Osteoblast (primary cell): ENCODE measurements around the gene AHI1. TPM values are rescaled to one million over a fixed set of nuclear protein-coding genes. Genes with fewer than 3 reads are reported as not detected.

Source experiments
- DNase-seq: peaks from one replicate; pipeline ENCODE4 v3.0.0; 2011; ENCODE audit warnings: low spot score, mixed read lengths; ENCODE audit not compliant: insufficient read length; ENCODE audit errors: missing footprints
- H2AFZ ChIP-seq: 2 replicates; pipeline ENCODE4 v1.6.0; 2011; ENCODE audit warnings: mild to moderate bottlenecking, low read length
- H3K27ac ChIP-seq: 2 replicates; pipeline ENCODE4 v1.5.1; 2011; ENCODE audit warnings: mild to moderate bottlenecking, low read depth, low read length, moderate library complexity
- H3K27me3 ChIP-seq: 2 replicates; pipeline ENCODE4 v1.6.0; 2012; ENCODE audit warnings: mild to moderate bottlenecking, control low read depth, inconsistent platforms, low read length, moderate library complexity; ENCODE audit not compliant: insufficient read depth
- H3K36me3 ChIP-seq: 2 replicates; pipeline ENCODE4 v1.5.1; 2011; ENCODE audit warnings: mild to moderate bottlenecking, low read length, control low read depth, moderate library complexity; ENCODE audit not compliant: insufficient read depth
- H3K4me1 ChIP-seq: 2 replicates; pipeline ENCODE4 v1.5.1; 2011; ENCODE audit warnings: mild to moderate bottlenecking, low read length, control low read depth, moderate library complexity; ENCODE audit not compliant: insufficient read depth
- H3K4me2 ChIP-seq: 2 replicates; pipeline ENCODE4 v1.6.0; 2011; ENCODE audit warnings: mild to moderate bottlenecking, low read length; ENCODE audit not compliant: insufficient read depth
- H3K4me3 ChIP-seq: fragments of 200-600 bp; sonication (generic); 3 replicates; pipeline ENCODE4 v1.5.1; 2012; ENCODE audit warnings: mild to moderate bottlenecking, low read length, inconsistent platforms; ENCODE audit not compliant: insufficient read depth
- H3K79me2 ChIP-seq: 2 replicates; pipeline ENCODE4 v1.6.0; 2012; ENCODE audit warnings: mild to moderate bottlenecking, low read length, control low read depth, inconsistent platforms; ENCODE audit not compliant: insufficient read depth
- H3K9me3 ChIP-seq: 2 replicates; pipeline ENCODE4 v1.5.1; 2011; ENCODE audit warnings: low read depth, low read length, control low read depth
- H4K20me1 ChIP-seq: 2 replicates; pipeline ENCODE4 v1.6.0; 2012; ENCODE audit warnings: mild to moderate bottlenecking, low read length, control low read depth; ENCODE audit not compliant: insufficient read depth
- CTCF ChIP-seq: IDR thresholded peaks from 2 replicates; pipeline ENCODE4 v1.5.1; 2011; ENCODE audit warnings: mild to moderate bottlenecking, low read depth, low read length, moderate library complexity; ENCODE audit errors: extremely low read depth
- total RNA-seq: library from RNA; depleted of rRNA; stranded (reverse); fragments of >200 nt; gene quantifications from 2 replicates; pipeline ENCODE4 v1.2.3, GENCODE V29; 2012

The AHI1 gene
- total RNA-seq, 1 donor: 50.3 TPM

DNA sequence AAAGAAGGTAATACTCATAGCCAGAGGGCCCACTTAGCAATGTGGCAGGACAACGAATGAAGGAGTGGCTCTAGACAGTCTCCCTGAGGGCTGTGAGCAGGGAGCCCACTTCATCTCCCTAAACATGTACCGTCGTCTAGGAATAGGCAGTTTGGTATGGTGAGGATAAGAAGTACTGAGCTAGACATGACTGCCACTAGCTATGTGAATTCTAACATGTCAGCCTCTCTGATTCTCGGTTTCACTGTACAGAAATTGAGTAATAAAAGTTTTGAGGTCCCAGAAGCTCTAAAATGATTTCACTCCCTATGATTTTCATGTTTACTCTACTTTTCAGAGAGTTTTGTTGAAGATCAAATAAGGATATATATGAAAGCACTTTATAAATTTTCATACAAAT lies 107.1 kb downstream of the AHI1 start:
- Histone ChIP-seq H3K27ac (no peak overlapping the region), H3K4me1 (no peaks in the 10 kb centered on the region), H3K4me2 (no peak overlapping the region), H3K9me3 (no peaks in the 10 kb centered on the region), H3K79me2 (no peaks in the 10 kb centered on the region), H3K4me3 (no peak overlapping the region), H3K36me3 (peaks cover 9% of the 10 kb centered on the region), H4K20me1 (no peaks in the 10 kb centered on the region), H3K27me3 (no peaks in the 10 kb centered on the region), H2AFZ (no peak overlapping the region)
- DNase-seq: no peak
- TF ChIP-seq CTCF: no peak

GRCh38 chr6:135385299-135385698 lies 112.2 kb downstream of the AHI1 start:
- Histone ChIP-seq H2AFZ (no peak overlapping the region), H4K20me1 (no peaks in the 10 kb centered on the region), H3K4me3 (no peak overlapping the region), H3K4me2 (no peak overlapping the region), H3K27me3 (no peaks in the 10 kb centered on the region), H3K36me3 (peaks cover 2% of the 10 kb centered on the region), H3K79me2 (no peaks in the 10 kb centered on the region), H3K4me1 (no peaks in the 10 kb centered on the region), H3K9me3 (no peaks in the 10 kb centered on the region), H3K27ac (no peak overlapping the region)
- no peak for DNase-seq
- no peak for TF ChIP-seq CTCF

DNA sequence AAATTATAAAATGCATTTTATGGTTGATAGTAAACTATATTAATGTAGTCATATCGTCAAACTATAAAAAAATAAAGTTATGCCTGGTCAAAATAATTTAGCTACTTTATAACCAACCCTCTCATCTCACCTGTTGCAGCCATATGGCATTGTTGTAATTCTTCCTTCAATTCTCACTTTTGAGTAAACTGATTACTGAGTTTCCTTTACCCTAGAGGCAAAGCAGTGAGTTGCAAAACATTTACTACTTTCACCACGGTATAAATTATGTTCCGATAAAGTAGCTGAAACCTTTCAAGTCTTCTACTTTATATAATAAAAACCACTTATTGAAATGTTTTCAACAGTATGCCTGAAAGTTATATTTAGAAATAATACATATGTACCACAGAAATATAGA lies 113.8 kb downstream of the AHI1 start:
- no peaks in the 10 kb centered on the region for H4K20me1 ChIP-seq
- H3K9me3 ChIP-seq: no peaks in the 10 kb centered on the region
- no peak overlapping the region for H3K27ac ChIP-seq
- H3K36me3 ChIP-seq: peaks cover 2% of the 10 kb centered on the region
- H3K27me3 ChIP-seq: no peaks in the 10 kb centered on the region
- H3K4me1 ChIP-seq: no peaks in the 10 kb centered on the region
- H3K79me2 ChIP-seq: no peaks in the 10 kb centered on the region
- no peak overlapping the region for H2AFZ ChIP-seq
- H3K4me3 ChIP-seq: no peak overlapping the region
- no peak for DNase-seq
- no peak for TF ChIP-seq CTCF
- no peak overlapping the region for H3K4me2 ChIP-seq

- no peak overlapping the region for H2AFZ ChIP-seq
- DNase-seq: no peak
- no peak overlapping the region for H3K27ac ChIP-seq
- H3K36me3 ChIP-seq: peaks cover 2% of the 10 kb centered on the region
- no peaks in the 10 kb centered on the region for H4K20me1 ChIP-seq
- no peak overlapping the region for H3K4me3 ChIP-seq
- H3K79me2 ChIP-seq: no peaks in the 10 kb centered on the region
- no peaks in the 10 kb centered on the region for H3K4me1 ChIP-seq
- no peak overlapping the region for H3K4me2 ChIP-seq
- no peaks in the 10 kb centered on the region for H3K9me3 ChIP-seq
- no peaks in the 10 kb centered on the region for H3K27me3 ChIP-seq
- TF ChIP-seq CTCF: no peak
Observed at GRCh38 chr6:135383301-135383700, 114.2 kb downstream of the AHI1 start.
